D721Med (cell line): Measurements from ENCODE around the gene FANCC.
"Not testable (repeated sequence)": the region's sequence is repeated elsewhere in the genome, so short reads cannot be mapped to it uniquely, and the experiment has no call there.

Experiments
- DNase-seq: peaks from one replicate; pipeline ENCODE4 v3.0.0; 2011; ENCODE audit warnings: low spot score; ENCODE audit not compliant: insufficient read length
- FAIRE-seq: peaks from 2 replicates; lab custom pipeline; 2011; peaks lifted over from hg19 to GRCh38; lab: Jason Lieb, UNC
- TF ChIP-seq, protein P1 (sequence below): IDR thresholded peaks from 2 replicates; pipeline ENCODE4 v1.5.1; 2012; ENCODE audit warnings: mild to moderate bottlenecking, control low read depth; ENCODE audit not compliant: insufficient read depth; ENCODE audit errors: missing control alignments

Gene FANCC

DNA sequence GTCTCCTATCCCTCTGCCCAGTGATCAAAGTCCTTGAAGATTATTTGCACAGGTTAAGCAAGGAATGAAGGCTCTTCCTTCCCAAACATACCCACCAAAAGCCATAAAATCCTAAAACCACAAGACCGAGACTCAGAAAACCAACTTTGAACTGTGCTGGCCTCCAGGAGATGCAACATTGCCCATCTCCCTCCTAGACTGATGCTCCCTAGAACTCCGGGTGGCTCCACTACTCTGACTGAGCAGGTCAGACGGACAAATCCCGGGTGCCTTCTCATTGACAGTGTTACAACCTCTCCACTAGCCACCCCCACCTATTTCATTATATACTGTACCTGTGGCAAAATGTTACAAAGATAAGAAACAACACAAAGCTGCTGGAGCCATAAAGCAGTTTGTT is 110.1 kb downstream of the FANCC start:
- FAIRE-seq, result no peak
- DNase-seq, result no peak
- TF ChIP-seq, protein P1, sequence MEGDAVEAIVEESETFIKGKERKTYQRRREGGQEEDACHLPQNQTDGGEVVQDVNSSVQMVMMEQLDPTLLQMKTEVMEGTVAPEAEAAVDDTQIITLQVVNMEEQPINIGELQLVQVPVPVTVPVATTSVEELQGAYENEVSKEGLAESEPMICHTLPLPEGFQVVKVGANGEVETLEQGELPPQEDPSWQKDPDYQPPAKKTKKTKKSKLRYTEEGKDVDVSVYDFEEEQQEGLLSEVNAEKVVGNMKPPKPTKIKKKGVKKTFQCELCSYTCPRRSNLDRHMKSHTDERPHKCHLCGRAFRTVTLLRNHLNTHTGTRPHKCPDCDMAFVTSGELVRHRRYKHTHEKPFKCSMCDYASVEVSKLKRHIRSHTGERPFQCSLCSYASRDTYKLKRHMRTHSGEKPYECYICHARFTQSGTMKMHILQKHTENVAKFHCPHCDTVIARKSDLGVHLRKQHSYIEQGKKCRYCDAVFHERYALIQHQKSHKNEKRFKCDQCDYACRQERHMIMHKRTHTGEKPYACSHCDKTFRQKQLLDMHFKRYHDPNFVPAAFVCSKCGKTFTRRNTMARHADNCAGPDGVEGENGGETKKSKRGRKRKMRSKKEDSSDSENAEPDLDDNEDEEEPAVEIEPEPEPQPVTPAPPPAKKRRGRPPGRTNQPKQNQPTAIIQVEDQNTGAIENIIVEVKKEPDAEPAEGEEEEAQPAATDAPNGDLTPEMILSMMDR, result no peak

DNA sequence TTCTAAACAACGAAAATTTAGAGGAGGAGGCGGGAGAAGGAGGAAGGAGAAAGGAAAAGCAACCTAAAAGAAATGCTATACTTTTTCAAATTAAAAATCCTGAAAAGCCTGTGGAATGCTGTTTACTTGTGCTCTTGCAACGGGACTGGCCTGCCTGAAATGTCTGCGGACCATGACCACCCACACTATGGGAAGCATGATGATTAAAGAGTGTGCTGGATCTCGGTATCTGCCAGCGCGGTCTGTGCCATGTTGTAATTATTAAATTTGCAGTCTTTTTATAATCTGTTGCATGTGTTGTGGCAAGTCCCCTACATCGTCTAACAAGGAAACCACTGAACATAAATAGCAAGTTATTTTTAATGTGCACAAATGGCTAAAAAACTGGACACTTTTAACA is 111.4 kb downstream of the FANCC start:
- TF ChIP-seq, protein P1, result no peak
- FAIRE-seq (peak; percentile 80), DNase-seq (no peak)

DNA sequence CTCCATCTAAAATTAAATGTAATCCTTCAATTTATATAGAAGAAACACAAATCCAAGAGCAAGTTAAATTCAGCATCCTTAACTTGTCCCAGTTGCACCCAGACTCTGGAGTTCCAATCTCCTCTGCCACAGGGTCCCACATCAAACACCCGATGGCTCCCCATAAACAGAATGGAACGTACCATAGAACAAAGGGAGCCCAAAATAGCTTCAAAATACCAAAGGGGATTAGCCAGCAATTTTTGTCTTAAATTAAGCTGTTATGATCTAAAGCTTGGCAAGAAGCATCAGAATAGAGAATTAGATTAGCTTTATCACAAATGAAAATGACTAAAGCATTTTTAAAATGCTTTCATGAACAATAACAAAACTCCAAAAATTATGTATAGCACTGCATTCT is 112.8 kb downstream of the FANCC start:
- TF ChIP-seq, protein P1, result no peak
- peak; percentile 51 for FAIRE-seq
- DNase-seq, result no peak

DNA sequence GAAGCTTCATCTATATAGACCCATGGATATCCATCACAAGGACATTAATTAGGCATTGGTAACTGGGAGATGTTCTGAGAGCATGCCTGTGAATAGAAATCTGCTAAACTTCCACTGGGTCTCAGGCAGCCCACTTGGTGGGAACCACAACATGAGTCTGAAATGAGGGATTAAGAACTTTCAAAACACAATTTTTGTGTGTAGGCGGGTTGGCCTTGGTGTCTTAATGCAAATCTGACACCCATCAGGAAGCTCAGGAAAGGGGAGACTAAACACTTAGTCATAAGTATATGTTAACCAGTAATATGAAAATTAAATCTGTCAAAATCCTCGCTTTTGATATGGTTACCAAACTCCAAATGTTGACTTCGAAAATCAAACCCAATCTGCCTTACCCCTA is 113.2 kb downstream of the FANCC start:
- TF ChIP-seq, protein P1, result no peak
- DNase-seq, result no peak
- no peak for FAIRE-seq

DNA sequence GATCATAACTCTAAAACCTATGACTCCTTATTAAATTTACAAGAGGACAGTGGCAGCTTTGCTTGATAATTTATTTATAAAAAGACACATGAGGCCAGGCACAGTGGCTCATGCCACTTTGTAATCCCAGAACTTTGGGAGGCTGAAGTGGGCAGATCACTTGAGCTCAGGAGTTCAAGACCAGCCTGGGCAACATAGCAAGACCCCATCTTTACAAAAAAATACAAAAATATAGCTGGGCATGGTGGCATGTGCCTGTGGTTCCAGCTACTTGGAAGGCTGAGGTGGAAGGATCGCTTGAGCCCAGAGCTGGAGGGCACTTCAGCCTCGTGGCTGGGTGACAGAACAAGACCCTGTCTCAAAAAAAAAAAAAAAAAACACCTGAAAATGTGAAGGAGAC is 114.5 kb downstream of the FANCC start:
- FAIRE-seq, DNase-seq: not testable (repeated sequence)

DNA sequence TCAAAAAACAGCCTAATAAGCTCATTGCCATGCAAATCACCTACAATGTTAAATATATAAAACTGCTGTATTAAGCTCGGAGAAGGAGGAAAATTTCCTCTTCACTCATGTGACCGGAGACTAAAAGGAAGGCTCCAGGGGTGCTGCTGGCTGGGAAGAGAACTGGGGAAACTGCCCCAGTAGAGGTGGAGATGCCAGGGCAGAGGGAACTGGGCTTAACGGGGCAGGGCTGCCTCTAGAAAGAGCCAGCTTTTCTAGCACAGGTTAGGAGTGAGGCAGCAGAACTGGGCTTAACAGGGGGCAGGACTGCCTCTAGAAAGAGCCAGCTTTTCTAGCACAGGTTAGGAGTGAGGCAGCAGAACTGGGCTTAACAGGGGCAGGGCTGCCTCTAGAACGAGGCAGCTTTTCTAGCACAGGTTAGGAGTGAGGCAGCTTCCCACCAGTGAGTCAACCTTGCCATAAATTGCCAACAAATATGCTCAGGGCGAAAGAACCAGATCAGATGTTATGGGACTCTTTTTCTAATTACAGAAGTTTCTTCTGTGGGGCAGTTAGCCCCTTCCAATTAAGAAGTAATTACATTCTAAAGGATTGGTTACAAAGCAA is 115.3 kb downstream of the FANCC start:
- TF ChIP-seq, protein P1, result no peak
- no peak for FAIRE-seq
- no peak for DNase-seq

DNA sequence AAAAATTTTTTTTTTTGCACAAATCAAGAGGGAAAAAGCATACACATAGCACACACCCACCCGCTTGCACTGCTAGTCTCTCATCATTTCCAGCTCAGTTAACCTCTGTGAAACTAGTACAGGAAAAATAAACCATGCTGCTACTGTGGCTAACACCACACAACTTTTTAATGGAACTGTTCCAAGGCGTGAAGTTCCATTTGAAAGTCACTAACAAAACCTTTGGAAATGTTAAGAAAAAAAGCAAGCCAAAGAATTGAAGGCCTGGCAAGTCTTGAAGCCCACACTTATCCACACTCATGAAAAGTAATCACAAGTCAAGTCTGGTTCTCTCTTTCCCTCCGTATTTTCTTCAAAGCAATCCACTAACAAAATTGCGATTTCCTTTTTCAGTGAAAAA is 116.3 kb downstream of the FANCC start:
- TF ChIP-seq, protein P1, result no peak
- DNase-seq, result no peak
- no peak for FAIRE-seq
